A673 (cell line): ENCODE data around the gene SUSD4.

Experiments used
- EZH2 ChIP-seq: fragments of 200-600 bp; sonication (generic); IDR thresholded peaks from 2 replicates; pipeline ENCODE4 v1.6.1; 2017; ENCODE audit warnings: borderline replicate concordance, low read depth, mild to moderate bottlenecking, mixed read lengths, antibody characterized with exemption, low read length; ENCODE audit not compliant: poor library complexity, severe bottlenecking
- TF ChIP-seq, protein P1 (sequence below): fragments of 300-800, 200-600 bp; sonication (generic); conservative IDR thresholded peaks from 2 replicates; pipeline ENCODE4 v1.5.1; 2017; ENCODE audit warnings: low read depth, mild to moderate bottlenecking, antibody characterized with exemption, low read length, moderate library complexity, mixed read lengths

DNA sequence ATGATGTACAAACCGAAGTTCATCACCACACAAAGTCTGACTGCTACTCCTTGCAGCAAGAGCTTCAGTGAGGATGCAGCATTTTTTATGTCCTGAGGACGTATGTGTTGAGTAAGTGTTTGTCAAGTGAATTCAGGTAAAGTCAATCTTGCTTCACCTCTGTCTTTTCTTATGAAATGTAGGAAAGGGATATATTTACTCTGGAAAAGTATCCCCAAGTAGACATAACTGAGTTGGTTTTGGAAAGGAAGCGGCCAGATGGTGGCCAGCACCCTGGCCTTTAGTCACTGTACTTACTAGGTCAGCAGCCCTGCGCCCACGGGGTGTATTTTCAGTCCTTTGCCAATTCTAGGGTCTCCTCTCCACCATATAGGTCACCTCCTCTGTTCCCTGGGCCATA, 75.2 kb downstream of the SUSD4 start:
- TF ChIP-seq, protein P1, sequence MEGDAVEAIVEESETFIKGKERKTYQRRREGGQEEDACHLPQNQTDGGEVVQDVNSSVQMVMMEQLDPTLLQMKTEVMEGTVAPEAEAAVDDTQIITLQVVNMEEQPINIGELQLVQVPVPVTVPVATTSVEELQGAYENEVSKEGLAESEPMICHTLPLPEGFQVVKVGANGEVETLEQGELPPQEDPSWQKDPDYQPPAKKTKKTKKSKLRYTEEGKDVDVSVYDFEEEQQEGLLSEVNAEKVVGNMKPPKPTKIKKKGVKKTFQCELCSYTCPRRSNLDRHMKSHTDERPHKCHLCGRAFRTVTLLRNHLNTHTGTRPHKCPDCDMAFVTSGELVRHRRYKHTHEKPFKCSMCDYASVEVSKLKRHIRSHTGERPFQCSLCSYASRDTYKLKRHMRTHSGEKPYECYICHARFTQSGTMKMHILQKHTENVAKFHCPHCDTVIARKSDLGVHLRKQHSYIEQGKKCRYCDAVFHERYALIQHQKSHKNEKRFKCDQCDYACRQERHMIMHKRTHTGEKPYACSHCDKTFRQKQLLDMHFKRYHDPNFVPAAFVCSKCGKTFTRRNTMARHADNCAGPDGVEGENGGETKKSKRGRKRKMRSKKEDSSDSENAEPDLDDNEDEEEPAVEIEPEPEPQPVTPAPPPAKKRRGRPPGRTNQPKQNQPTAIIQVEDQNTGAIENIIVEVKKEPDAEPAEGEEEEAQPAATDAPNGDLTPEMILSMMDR, result no peak
- no peak for TF ChIP-seq EZH2
